Ectodermal cell (in vitro differentiated cells): Measurements from ENCODE around the gene SHC3.

Experiments used
- H3K27ac ChIP-seq: 2 replicates; pipeline ENCODE4 v1.7.0; 2013; ENCODE audit warnings: mild to moderate bottlenecking, low read depth, low read length; ENCODE audit not compliant: insufficient read depth, poor library complexity, severe bottlenecking
- H3K27me3 ChIP-seq: 2 replicates; pipeline ENCODE4 v1.7.0; 2013; ENCODE audit warnings: mild to moderate bottlenecking, low read length; ENCODE audit not compliant: insufficient read depth, control insufficient read depth, poor library complexity, severe bottlenecking
- H3K36me3 ChIP-seq: one replicate; pipeline ENCODE4 v1.7.0; 2013; ENCODE audit warnings: low read length; ENCODE audit not compliant: control insufficient read depth, insufficient read depth
- H3K4me1 ChIP-seq: one replicate; pipeline ENCODE4 v1.7.0; 2013; ENCODE audit warnings: low read length; ENCODE audit not compliant: control insufficient read depth, insufficient read depth
- H3K4me3 ChIP-seq: 2 replicates; pipeline ENCODE4 v1.7.0; 2013; ENCODE audit warnings: low read depth, low read length, control low read depth; ENCODE audit not compliant: insufficient read depth
- H3K9me3 ChIP-seq: 2 replicates; pipeline ENCODE4 v1.7.0; 2013; ENCODE audit warnings: mild to moderate bottlenecking, low read length, moderate library complexity; ENCODE audit not compliant: control insufficient read depth
- WGBS, 2 experiments: methylation state at CpG; one replicate each; pipeline ENCODE4 v1.1.7; 2013; ENCODE audit warnings: missing lambda C conversion rate in 2 of 2; 5-methylcytosine and 5-hydroxymethylcytosine counted together

SHC3 gene

GRCh38 chr9:89048616-89049015 is 130.0 kb downstream of the SHC3 start:
- H3K36me3 ChIP-seq: no peaks in the 10 kb centered on the region
- H3K4me3 ChIP-seq: no peak overlapping the region
- WGBS, 2 experiments: 89 to 91% methylated on average over 11 of the region's 11 CpGs
- H3K4me1 ChIP-seq: no peaks in the 10 kb centered on the region
- H3K27me3 ChIP-seq: no peaks in the 10 kb centered on the region
- H3K9me3 ChIP-seq: no peaks in the 10 kb centered on the region
- H3K27ac ChIP-seq: no peak overlapping the region

- Histone ChIP-seq H3K27me3 (no peaks in the 10 kb centered on the region), H3K4me1 (no peaks in the 10 kb centered on the region), H3K9me3 (no peaks in the 10 kb centered on the region), H3K36me3 (no peaks in the 10 kb centered on the region), H3K27ac (no peak overlapping the region), H3K4me3 (no peak overlapping the region)
- WGBS, 2 experiments: 95 to 97% methylated on average over 4 of the region's 4 CpGs
These were observed 131.0 kb downstream of the SHC3 start for GRCh38 chr9:89047667-89048066.

- H3K4me1 ChIP-seq: no peaks in the 10 kb centered on the region
- H3K27me3 ChIP-seq: no peaks in the 10 kb centered on the region
- 93% methylated on average over 2 of the region's 2 CpGs for WGBS, 2 experiments
- no peak overlapping the region for H3K4me3 ChIP-seq
- no peaks in the 10 kb centered on the region for H3K36me3 ChIP-seq
- H3K9me3 ChIP-seq: no peaks in the 10 kb centered on the region
- H3K27ac ChIP-seq: no peak overlapping the region
These were observed 131.8 kb downstream of the SHC3 start for GRCh38 chr9:89046832-89047231.

GRCh38 chr9:89044881-89045280 is 133.7 kb downstream of the SHC3 start:
- Histone ChIP-seq H3K9me3 (no peaks in the 10 kb centered on the region), H3K4me1 (no peaks in the 10 kb centered on the region), H3K36me3 (no peaks in the 10 kb centered on the region), H3K27ac (no peak overlapping the region), H3K27me3 (no peaks in the 10 kb centered on the region), H3K4me3 (no peak overlapping the region)
- WGBS, 2 experiments: 85 to 94% methylated on average over 4 of the region's 4 CpGs

GRCh38 chr9:89044104-89044503 is 134.5 kb downstream of the SHC3 start:
- no peaks in the 10 kb centered on the region for H3K36me3 ChIP-seq
- no peaks in the 10 kb centered on the region for H3K4me1 ChIP-seq
- no peaks in the 10 kb centered on the region for H3K27me3 ChIP-seq
- H3K4me3 ChIP-seq: no peak overlapping the region
- 100% methylated on average over 2 of the region's 2 CpGs; no CpG with 5 or more reads in 1 of the 2 experiments for WGBS, 2 experiments
- H3K27ac ChIP-seq: no peak overlapping the region
- H3K9me3 ChIP-seq: no peaks in the 10 kb centered on the region

- Histone ChIP-seq H3K36me3 (no peaks in the 10 kb centered on the region), H3K4me3 (no peak overlapping the region), H3K27ac (no peak overlapping the region), H3K9me3 (no peaks in the 10 kb centered on the region), H3K27me3 (no peaks in the 10 kb centered on the region), H3K4me1 (no peaks in the 10 kb centered on the region)
- WGBS, 2 experiments: 94 to 97% methylated on average over 9 of the region's 9 CpGs
These were observed 135.6 kb downstream of the SHC3 start for GRCh38 chr9:89042984-89043383.

- Histone ChIP-seq H3K9me3 (no peaks in the 10 kb centered on the region), H3K4me1 (no peaks in the 10 kb centered on the region), H3K27ac (no peak overlapping the region), H3K27me3 (no peaks in the 10 kb centered on the region), H3K4me3 (no peak overlapping the region), H3K36me3 (no peaks in the 10 kb centered on the region)
- 84 to 92% methylated on average over 2 of the region's 2 CpGs for WGBS, 2 experiments
These were observed 139.0 kb downstream of the SHC3 start for GRCh38 chr9:89039664-89040063.

GRCh38 chr9:89039104-89039465 is 139.5 kb downstream of the SHC3 start:
- no peak overlapping the region for H3K4me3 ChIP-seq
- H3K27me3 ChIP-seq: no peaks in the 10 kb centered on the region
- 97 to 99% methylated on average over 4 of the region's 4 CpGs for WGBS, 2 experiments
- H3K27ac ChIP-seq: no peak overlapping the region
- no peaks in the 10 kb centered on the region for H3K4me1 ChIP-seq
- H3K9me3 ChIP-seq: no peaks in the 10 kb centered on the region
- no peaks in the 10 kb centered on the region for H3K36me3 ChIP-seq

GRCh38 chr9:89038382-89039103 is 140.1 kb downstream of the SHC3 start:
- no peaks in the 10 kb centered on the region for H3K27me3 ChIP-seq
- no peaks in the 10 kb centered on the region for H3K9me3 ChIP-seq
- 90 to 96% methylated on average over 5 of the region's 5 CpGs for WGBS, 2 experiments
- H3K27ac ChIP-seq: no peak overlapping the region
- no peaks in the 10 kb centered on the region for H3K36me3 ChIP-seq
- no peak overlapping the region for H3K4me3 ChIP-seq
- H3K4me1 ChIP-seq: no peaks in the 10 kb centered on the region

GRCh38 chr9:89037891-89038290 is 140.7 kb downstream of the SHC3 start:
- Histone ChIP-seq H3K9me3 (no peaks in the 10 kb centered on the region), H3K27me3 (no peaks in the 10 kb centered on the region), H3K4me3 (no peak overlapping the region), H3K36me3 (no peaks in the 10 kb centered on the region), H3K4me1 (no peaks in the 10 kb centered on the region), H3K27ac (no peak overlapping the region)
- 87 to 89% methylated on average over 9 of the region's 9 CpGs for WGBS, 2 experiments

- Histone ChIP-seq H3K27ac (no peak overlapping the region), H3K4me1 (no peaks in the 10 kb centered on the region), H3K4me3 (no peak overlapping the region), H3K27me3 (no peaks in the 10 kb centered on the region), H3K36me3 (no peaks in the 10 kb centered on the region), H3K9me3 (no peaks in the 10 kb centered on the region)
- WGBS, 2 experiments: 89 to 93% methylated on average over 3 to 4 of the region's 4 CpGs
These were observed 141.3 kb downstream of the SHC3 start for GRCh38 chr9:89037346-89037745.
